GM19372 (cell line): ENCODE results near the gene AHDC1.

Experiments used
- ATAC-seq: cut with Tn5 transposase; IDR thresholded peaks from one replicate; pipeline ENCODE4 v1.9.1; 2021; ENCODE audit warnings: mild to moderate bottlenecking, low read depth, moderate library complexity; ENCODE audit not compliant: unreplicated experiment

The AHDC1 gene

DNA sequence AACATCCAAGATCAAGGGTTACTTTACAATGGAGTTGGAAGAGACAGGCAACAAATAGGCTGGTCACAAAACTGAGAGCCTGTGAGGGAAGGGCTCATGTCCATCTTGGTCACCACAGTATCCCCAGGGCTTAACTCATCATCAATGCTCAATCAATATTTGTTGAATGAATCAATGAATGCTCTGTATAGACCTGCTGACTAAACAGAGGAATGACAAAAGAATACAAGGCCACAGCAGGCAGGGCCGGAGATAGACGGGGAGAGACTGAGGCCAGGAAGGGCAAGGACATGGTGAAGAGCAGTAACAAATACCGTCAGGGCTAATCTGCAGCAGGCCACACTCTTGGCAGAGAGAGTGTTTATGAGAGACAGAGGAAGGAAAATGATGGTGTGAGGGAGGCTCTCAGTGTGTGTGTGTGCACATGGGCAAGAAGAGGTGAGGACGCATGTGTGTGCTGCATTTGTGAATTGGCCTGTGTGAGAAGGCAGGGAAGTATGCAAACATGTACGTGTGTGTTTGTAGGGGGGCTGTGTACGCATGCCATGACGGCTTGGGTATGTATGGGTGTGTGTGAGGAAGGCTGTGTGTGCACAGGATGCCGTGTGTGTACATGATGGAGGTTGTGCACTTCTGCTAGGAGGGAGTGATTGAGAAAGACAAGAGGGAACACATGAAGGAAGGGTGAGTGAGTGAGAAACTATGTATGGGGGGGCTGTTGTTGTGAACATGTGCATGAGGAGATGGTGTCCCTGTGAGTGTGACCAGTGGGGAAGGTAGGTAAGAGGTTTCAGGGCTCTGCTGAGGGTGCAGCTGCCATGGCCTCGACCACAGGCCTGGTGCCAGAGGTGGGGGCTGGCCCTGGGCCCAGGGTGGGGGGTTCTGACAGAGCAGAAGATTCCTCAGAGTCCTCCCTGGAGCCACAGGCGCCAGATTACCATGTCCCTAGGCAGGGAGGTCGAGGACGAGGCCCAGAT is 15.4 kb downstream of the AHDC1 start:
- no peak for ATAC-seq

DNA sequence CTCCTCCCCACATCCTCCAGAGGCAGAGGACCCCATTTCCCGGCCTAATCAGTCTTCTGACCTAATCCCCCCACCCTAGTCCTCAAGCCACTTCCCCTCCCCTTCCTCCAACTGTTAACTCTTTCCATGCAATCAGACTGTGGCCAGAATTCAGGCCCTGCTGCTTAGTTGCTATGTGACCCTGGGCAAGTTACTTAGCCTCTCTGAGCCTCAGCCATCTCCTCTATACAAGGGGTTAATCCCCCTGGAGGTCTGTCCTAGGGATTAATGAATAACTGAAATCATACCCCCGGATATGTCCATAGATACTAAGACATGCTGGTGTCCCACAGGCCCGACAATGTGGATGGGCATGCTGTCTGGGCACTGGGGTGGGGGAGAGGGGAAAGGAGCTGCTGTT is 18.3 kb downstream of the AHDC1 start:
- no peak for ATAC-seq

DNA sequence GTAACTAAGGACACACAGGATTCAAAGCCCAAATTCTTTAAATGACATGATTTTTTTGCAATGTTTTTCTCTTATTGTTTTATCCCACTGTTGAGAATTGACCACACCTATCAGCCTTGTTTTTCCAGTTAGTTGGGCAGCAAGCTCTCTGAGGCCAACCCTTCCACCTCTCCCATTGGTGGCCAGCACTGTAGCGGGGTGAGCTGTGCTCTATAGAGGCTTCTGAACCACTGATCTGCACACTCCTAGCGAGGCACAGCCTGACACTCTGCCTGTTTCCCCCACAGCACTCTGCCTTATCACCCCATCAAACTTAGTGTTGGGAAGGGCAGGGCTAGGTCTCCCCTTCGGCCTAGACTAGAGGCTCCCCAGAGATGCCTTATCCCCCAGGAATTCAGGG is 19.5 kb downstream of the AHDC1 start:
- no peak for ATAC-seq

DNA sequence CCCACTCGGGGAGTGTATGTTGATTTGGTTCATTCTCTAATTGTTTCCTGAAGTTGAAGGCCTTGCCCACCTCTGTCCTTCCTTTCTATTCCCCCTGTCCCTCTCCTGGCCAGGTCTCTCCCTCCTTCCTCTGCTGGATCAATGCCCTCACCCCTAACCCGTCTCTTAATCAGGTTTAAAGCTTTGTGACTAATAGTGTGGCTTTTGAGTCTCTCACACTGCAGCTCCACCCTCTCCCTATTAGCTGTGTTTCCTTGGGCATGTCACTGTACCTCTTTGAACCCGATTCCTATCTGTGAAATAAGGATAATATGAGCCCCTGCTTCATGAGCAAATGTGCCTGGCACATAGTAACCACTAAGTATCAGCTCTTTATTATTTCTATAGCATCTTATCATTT is 20.5 kb downstream of the AHDC1 start:
- no peak for ATAC-seq

DNA sequence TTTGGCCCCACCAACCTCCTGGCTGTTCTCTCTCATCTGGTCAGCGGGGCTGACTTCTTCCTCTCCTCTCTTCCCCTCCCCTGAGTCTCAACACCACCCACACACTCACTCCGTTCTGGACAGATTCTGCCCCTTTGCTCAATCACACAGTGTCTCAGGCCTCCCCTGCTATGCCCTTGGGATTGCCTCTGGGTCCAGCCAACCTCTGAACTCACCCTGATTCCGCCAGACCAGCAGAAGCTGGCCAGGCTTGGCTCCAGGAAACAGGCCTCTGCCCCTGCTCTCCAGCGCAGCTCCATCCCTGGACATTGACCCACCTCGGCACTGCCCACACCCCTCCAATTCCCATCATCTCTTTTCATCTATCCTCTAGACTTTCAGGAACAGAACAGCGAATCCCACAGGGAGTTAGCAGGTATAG is 22.1 kb downstream of the AHDC1 start:
- ATAC-seq = no peak

DNA sequence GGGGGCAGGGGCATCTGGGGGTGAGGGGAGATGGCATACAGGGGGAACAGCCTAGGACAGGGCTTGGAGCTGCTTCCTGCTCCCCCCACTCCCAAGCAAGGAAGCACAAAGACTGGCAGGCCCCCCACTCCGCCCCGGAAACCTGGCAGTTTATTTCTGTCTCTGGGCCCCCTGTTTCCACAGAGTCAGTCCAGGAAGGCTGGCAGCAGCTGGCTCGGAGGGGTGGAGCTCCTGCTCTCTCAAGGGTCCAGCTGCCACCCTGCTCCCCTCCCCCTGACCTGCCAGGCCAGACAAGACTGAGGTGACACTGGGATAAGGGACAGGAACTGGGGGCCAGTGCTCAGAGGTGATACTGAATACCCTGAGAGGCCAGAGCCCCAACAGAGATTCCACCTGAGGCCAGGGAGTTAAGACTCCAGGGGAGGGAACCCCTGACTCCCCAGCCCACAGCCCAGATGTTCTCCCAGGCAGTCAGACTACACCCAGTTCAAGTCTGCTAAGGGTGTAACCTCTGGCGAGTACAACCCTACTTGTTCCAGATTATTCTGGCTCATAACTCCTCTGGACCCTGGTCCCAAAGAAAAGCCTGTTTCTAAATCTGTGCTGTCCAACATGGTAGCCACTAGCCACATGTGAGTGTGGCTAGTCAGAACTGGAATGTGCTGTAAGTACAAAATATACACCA is 26.3 kb downstream of the AHDC1 start:
- no peak for ATAC-seq

DNA sequence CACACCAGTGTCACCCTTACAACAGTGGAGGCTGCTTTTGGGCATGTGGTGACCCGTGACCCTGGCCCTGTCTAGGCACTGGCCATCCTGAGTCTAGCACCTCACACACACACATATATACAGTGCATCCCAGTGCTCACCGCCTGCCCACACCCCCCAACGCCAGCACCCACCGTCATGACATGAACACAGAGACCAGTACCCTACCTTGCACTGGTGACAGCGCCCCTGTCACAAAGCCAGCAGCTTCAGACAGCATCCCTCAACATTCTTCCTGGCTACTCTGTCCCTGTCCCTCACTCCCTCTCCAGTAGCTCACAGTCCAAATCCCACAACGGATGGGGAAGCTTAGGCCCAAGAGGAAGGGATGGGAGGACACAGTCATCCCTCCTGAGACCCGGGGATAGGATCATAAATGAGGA is 27.1 kb downstream of the AHDC1 start:
- ATAC-seq = no peak

DNA sequence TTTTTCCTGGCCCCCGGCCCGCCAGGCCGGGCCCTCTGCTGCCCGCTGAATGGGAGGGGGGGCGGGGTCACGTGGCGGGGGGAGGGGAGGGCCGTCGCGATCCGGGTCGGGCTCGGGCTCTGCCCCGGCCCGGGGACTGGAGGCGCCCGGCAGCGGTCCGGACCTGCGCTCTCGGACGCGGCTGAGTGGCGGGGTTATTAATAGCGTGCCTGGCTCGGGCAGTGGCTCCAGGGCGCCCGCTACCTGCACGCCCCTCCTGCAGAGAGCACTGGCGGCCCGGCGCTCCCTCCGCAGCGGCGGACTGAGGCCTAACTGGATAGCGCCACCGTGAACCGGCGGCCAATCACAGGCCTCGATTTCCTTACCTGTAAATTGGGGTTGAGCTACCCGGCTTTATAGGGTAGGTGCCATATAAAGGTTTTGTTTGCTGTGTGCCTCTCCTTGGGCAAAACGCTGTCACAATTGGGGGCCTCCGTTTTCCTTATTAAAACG is 28.1 kb downstream of the AHDC1 start:
- no peak for ATAC-seq

DNA sequence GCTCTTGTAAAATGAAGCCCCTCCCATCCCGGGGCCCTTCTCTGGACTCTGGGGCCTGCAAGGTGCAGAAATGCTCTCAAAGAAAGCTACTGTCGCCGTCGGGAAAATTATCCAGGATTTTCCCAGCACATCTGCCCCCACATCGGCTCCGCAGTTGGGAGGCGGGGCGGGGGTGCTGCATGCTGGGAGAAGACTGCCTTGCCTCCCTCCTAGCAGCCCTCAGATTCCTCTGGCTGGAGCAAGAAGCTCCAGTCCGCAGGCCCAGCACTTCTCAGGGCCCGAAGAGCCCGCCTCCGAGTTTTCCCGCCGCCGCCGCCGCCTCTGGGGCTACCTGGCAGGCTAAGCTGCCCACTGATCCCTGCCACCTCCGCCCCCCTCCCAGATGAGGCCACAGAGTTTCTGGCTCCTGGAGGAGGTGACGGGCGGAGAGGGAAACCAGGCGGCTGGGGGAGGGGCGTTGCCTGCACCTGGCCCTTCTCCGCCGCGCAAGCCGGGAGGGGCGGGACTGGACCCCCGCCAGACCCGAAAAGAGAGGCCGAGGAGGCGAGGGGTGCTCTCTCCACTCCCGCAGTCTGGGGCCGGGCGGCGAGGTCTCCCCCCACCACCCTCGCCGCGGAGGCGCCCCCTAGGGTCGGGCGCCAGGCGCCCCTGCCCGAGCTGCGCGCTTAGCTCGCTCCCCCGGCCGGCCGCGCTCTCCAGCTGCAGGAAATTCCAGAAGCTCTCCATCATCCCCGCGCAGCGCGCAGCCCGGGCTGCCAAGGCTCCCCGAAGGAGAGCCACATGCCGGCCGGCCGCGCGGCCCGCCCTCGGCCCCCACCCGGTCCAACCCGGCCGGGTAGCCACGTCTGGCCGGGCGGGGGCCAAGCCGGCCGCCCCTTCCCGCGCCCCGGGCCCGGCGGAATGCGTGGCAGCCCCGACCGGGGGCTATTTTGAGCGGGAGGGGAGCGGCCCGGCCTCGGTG is 28.8 kb downstream of the AHDC1 start:
- no peak for ATAC-seq

DNA sequence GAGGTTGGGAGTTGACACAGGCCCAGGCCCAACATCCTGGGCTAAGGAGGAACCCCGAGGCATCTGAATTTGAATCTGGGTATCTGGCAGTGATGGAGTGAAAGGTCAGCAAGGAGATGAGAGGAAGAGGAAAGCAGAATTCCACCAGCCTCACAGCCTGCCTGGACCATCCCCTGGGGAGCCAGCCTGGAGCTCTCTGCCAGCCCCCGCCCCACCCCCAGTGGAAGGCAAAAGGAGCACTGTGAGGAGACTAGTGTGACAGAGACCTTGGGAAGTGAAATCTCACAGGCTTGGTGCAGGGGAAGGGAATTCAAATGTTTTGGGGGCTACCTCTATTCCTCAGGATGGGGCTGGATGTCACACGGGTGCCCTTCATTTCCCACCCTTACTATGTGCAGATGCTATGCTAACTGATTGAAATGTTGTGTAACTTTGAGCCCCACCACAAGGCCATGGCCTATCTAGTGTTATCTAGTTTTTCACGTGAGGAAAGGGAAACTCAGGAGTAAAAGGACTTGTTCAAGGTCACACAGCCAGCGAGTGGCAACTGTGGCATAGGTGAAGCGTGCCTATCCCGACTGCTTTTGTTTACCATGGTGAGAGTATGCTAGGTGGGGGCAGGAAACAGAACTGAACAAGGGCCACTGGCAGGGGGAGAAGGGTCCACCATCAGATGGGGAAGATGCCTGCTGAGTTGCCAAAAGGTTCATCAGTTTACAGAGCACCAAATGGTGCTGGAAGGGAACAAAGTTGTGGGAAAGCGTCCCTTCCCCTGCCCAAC is 29.8 kb downstream of the AHDC1 start:
- ATAC-seq = no peak

DNA sequence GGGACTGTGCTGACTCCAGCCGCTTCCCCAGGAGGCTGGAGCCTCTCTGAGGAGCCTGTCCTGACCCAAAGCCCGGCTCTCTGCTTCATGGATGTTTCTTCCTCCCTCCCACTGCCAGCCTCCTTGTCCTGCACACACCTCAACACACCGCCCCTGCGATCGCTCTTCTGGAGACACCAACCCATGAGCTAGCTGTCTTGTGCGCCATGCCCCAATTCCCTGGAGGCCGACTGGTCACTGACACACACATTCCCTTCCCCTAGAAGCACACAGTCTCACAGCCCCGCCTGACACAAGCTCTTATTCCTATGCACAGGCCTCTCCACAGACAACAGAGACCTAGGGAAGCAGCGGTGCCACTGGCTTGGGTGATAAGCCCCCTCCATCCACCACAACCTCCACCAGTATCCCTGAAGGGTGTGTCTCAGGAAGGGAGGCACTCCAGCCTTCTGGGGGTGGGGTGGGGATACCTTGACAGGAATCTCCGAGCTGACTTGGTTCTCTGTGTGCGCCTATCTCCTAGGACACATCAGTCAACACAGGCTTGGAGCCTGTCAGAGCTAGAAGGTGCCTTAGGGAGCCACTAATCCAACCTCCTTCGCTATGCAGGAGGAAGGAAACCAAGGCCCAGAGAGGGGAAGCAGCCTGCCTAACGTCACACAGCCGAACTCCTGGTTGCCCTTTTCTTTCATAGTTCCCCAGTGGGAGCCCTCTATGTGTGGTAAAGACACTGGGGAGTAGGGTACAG is 31.1 kb downstream of the AHDC1 start:
- no peak for ATAC-seq

DNA sequence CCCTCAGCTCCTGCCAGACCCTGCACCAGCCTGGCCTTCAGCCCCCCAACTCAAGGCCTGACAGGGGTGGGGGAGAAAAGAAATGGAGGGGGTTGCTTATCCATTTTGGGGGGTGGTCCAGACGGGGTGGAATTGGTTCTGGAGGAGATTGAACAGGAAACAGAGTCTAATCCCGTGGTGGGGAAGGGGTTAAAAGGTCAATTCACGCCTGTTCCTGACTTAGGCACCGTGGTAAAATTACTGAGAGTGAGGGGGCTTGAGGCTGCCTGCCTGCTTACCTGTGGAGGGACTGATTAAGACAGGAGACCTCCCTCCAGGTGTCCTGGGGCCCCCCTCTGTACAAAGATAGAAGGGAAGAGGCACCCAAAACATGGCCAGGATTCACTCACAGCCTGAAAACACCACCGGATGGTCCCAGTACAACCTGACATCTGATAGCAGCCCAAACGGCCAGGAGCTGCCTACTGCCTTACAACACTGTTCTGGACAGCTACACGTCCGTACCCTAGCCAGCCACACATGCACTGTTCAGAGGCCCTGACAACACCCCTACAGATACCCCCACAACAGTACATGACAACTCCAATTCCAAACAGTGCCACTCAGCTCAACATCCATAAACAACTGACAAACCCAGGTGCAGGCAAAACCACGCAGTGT is 31.8 kb downstream of the AHDC1 start:
- no peak for ATAC-seq

DNA sequence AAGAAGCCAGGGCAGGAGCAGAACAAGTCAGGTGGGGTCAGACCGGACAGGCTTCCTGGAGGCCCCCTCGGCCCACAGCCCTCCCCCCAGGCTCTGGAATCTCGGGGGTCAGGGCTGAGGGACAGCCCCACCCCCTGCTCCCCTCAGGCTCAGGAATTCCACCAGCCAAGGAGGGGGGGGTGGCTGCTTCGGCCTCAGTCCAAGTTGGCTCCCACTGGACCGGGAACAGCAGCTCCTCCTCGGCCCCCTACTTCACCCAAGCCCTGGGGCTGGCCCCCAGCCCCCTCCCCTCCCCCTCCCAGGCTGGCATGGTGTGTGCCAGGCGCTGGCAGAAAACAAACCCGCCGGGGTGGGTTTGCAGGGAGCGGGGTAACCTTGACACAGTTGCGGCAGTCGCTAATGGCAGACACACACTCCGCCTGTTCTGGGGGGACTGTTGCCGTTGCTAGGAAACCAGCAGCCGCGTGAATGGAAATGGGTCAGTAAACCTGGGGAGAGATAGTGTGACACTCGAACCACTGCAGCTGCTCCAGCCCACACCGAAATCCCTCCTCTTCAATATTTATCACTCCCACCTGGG is 32.4 kb downstream of the AHDC1 start:
- no peak for ATAC-seq

DNA sequence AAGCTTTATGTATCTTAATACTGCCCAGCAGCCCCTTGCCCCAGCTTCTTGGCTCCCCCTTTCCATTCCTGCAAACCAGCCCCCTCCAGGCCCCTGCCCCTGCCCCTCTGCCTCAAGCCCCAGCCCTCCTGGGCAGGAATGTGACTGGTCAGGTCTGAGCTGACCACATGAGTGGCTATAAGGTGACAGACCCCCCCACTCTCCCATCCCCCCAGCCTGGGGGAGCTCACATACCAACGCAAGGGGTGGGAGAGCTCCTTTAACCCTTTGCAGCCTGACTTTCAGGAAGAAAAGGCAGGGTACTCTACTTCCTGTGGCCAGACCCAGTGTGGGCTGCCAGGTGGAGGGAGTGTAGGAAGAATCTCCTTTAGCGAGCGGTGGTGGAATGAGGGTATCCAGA is 33.2 kb downstream of the AHDC1 start:
- no peak for ATAC-seq

DNA sequence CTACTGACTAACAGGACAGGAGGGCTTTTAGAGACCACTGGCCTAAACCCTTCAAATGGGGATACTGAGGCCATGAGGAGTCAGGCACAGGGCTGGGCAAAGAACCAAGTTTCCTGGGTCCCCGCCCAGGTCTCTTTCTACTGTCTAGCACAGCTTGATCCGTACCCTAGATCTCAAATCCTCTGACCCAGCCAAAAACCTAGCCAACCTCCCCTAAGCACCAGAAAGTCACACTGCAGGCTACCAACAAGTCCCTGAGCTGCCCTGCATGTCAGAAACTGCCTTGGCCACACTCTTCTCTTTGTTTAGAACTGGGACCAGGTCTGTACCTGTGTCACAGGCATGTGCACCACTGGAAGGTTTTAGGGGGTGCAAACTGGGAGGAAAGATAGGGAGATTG is 33.6 kb downstream of the AHDC1 start:
- ATAC-seq = no peak

DNA sequence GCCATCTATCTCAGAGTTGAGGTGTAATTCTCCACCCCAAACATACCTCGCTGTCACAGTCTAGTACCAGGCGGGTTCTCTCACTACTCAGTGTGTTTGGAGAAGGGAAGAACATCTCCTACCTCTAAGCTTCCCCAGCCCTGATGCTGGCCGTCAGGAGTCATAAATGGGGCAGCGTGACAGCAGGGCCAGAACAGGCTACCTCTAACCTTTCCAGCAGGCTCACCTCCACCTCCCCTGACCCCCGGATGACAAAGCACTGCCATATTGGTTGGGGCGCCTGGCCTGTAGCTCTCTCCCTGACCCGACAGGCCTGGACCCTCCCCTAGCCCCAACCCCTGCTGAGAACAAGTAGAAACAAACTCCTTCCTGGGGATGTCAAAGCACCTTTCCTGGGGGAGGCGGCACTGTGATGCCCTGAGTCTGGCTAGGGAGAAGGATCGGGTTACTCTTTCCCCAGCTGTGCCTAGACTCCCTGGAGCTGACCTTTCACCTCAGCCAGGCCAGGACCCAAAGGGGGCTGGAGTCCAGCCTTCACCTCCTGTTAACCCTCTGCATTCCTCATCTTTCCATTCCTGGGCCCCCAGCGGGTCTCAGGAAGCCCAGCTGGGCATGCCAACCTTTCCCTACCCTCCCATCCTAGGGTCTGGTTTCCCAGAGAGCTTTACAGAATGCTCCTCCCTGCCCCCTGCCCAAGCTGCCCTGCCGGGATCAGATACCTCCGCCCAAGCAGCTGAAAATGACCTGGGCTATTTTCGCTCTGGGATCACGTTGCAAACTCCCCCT is 34.2 kb downstream of the AHDC1 start:
- no peak for ATAC-seq

DNA sequence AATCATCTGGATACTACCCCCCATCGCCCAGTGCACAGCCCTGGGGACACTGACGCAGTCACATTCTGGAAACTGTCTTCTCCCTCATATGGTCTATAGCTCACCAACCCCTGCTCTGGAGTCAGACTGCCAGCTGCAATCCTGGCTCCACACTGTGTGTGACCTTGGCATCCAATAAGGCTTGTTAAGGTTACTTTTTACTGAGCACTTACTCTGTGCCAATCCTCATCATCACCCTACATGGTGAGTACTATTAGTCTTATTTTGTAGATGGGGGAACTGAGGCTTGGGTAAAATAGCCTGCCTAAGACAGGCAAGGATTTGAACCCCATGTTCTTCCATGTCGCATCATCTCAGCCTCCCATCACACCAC is 34.9 kb downstream of the AHDC1 start:
- no peak for ATAC-seq
